ENCODE results near the gene ZNHIT2.

- TF ChIP-seq CTCF (IDR thresholded peaks at IDR 0.05) (peak; percentile 83 to 90 (median 85)), EP300 (IDR thresholded peaks at IDR 0.05) (no peak), POLR2AphosphoS5 (IDR thresholded peaks at IDR 0.05) (peak; percentile 56 to 64), POLR2A (IDR thresholded peaks at IDR 0.05; ENCODE audit: low read depth) (no peak)
These were observed 4.7 kb downstream of the ZNHIT2 start for GRCh38 chr11:65112546-65113360.
